Fibroblast of lung (primary cell): ENCODE measurements around the gene HAO2. TPM values are rescaled to one million over a fixed set of nuclear protein-coding genes. Genes with fewer than 3 reads are reported as not detected.

ENCODE experiments used
- DNase-seq, 2 donors: peaks; one replicate each; pipeline versions ENCODE4 v3.0.0 to v3.0.0-alpha.2; 2010; ENCODE audit warnings: low read depth in 2 of 2
- H2AFZ ChIP-seq: 2 replicates; pipeline ENCODE4 v1.5.1; 2012; ENCODE audit warnings: low read length, control low read depth, inconsistent platforms
- H3K27ac ChIP-seq: 2 replicates; pipeline ENCODE4 v1.5.1; 2011; ENCODE audit warnings: low read length, control low read depth; ENCODE audit not compliant: insufficient read depth
- H3K27me3 ChIP-seq: 2 replicates; pipeline ENCODE4 v1.5.1; 2011; ENCODE audit warnings: mild to moderate bottlenecking, low read length; ENCODE audit not compliant: control insufficient read depth, insufficient read depth
- H3K36me3 ChIP-seq: 2 replicates; pipeline ENCODE4 v1.5.1; 2011; ENCODE audit warnings: low read length; ENCODE audit not compliant: control insufficient read depth, insufficient read depth
- H3K4me1 ChIP-seq: 2 replicates; pipeline ENCODE4 v1.5.1; 2011; ENCODE audit warnings: low read length; ENCODE audit not compliant: control insufficient read depth, insufficient read depth; ENCODE audit errors: extremely low read depth
- H3K4me2 ChIP-seq: 2 replicates; pipeline ENCODE4 v1.5.1; 2011; ENCODE audit warnings: low read length, control low read depth; ENCODE audit not compliant: insufficient read depth; ENCODE audit errors: extremely low read depth
- H3K4me3 ChIP-seq, 4 experiments: fragments of 200-600 bp in 1 of 4; sonication (generic) in 1 of 4; replicated peaks in 1 of 4; 2 replicates each; pipeline ENCODE4 v1.5.1; 2011 to 2016; ENCODE audit warnings: low read length in 4 of 4, low read depth in 3 of 4, mild to moderate bottlenecking in 3 of 4, control low read depth in 2 of 4, inconsistent platforms in 1 of 4, mixed read lengths in 1 of 4; ENCODE audit not compliant: insufficient read depth in 1 of 4; ENCODE audit errors: control extremely low read depth in 1 of 4
- H3K79me2 ChIP-seq: 2 replicates; pipeline ENCODE4 v1.5.1; 2012; ENCODE audit warnings: mild to moderate bottlenecking, low read length, inconsistent platforms; ENCODE audit not compliant: control insufficient read depth, insufficient read depth
- H3K9ac ChIP-seq: 2 replicates; pipeline ENCODE4 v1.5.1; 2011; ENCODE audit warnings: mild to moderate bottlenecking, low read length, control low read depth; ENCODE audit not compliant: insufficient read depth
- H3K9me3 ChIP-seq: 2 replicates; pipeline ENCODE4 v1.5.1; 2012; ENCODE audit warnings: low read depth, low read length; ENCODE audit not compliant: control insufficient read depth, insufficient read depth
- H4K20me1 ChIP-seq: 2 replicates; pipeline ENCODE4 v1.5.1; 2011; ENCODE audit warnings: low read length; ENCODE audit not compliant: control insufficient read depth, insufficient read depth; ENCODE audit errors: extremely low read depth
- CTCF ChIP-seq, 2 donors: IDR thresholded peaks in 1 of 2; conservative IDR thresholded peaks in 1 of 2; 1 replicate in 1 of 2; 2 replicates in 1 of 2; pipeline ENCODE4 v1.5.1; 2011 to 2012; ENCODE audit warnings: low read length in 2 of 2, control low read depth in 1 of 2, inconsistent platforms in 1 of 2, low read depth in 1 of 2, mild to moderate bottlenecking in 1 of 2
- EZH2 ChIP-seq: IDR thresholded peaks from 2 replicates; pipeline ENCODE4 v1.5.1; 2012; ENCODE audit warnings: low read length, control low read depth, mild to moderate bottlenecking; ENCODE audit errors: missing control alignments
- polyA plus RNA-seq, 2 donors: library from polyadenylated mRNA; depleted of rRNA in 1 of 2; stranded (reverse) in 1 of 2; unstranded in 1 of 2; fragments of >200 nt; gene quantifications; 2 replicates each; pipeline ENCODE4 v1.2.1, GENCODE V29; 2011 to 2012; ENCODE audit warnings: missing spikeins in 1 of 2
- total RNA-seq: library from RNA; depleted of rRNA; stranded (reverse); fragments of >200 nt; gene quantifications from 2 replicates; pipeline ENCODE4 v1.2.1, GENCODE V29; 2014

Gene HAO2
- total and polyA plus RNA-seq, 2 donors (not counting 1 experiment from before 2014, with no cell fraction given): not detected

GRCh38 chr1:119416006-119416640, 47.5 kb downstream of the HAO2 start:
- no peak for DNase-seq
- no peak overlapping the region for H3K9ac ChIP-seq
- no peaks in the 10 kb centered on the region for H3K27me3 ChIP-seq
- no peak for TF ChIP-seq EZH2
- no peak for TF ChIP-seq CTCF (conservative IDR thresholded peaks at IDR 0.05 in 1 of 2, IDR thresholded peaks at IDR 0.05 in 1 of 2; ENCODE audit: low read depth in 1 of 2, low read length in 2 of 2)
- H4K20me1 ChIP-seq: no peaks in the 10 kb centered on the region
- no peaks in the 10 kb centered on the region for H3K79me2 ChIP-seq
- no peaks in the 10 kb centered on the region for H3K9me3 ChIP-seq
- H3K4me2 ChIP-seq: no peak overlapping the region
- no peak overlapping the region for H2AFZ ChIP-seq
- H3K4me3 ChIP-seq: no peak overlapping the region
- H3K36me3 ChIP-seq: no peaks in the 10 kb centered on the region
- no peak overlapping the region for H3K27ac ChIP-seq
- H3K4me1 ChIP-seq: no peaks in the 10 kb centered on the region

DNA sequence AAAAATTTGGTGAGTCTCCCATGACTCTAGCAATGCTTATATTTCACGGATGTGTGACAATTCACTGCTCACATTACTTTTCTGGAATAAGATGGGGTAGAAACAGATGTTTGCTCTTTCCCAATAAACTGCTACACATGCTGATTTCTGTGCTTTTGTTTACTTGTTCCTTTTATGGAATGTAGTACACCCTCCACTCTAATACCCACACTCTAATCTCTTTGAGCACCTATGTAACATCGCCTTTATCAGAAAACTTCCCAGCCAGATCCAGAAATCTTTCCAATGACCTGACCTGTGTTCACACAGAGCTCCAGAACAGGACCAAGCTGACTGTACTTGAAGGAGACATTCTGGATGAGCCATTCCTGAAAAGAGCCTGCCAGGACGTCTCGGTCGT, 50.5 kb downstream of the HAO2 start:
- Histone ChIP-seq H3K9ac (no peak overlapping the region), H3K9me3 (no peaks in the 10 kb centered on the region), H3K4me2 (no peak overlapping the region)

GRCh38 chr1:119420638-119421037, 52.1 kb downstream of the HAO2 start:
- no peaks in the 10 kb centered on the region for H3K4me1 ChIP-seq
- H3K4me3 ChIP-seq: no peak overlapping the region
- H3K79me2 ChIP-seq: no peaks in the 10 kb centered on the region
- no peaks in the 10 kb centered on the region for H3K9me3 ChIP-seq
- no peaks in the 10 kb centered on the region for H3K36me3 ChIP-seq
- H3K9ac ChIP-seq: no peak overlapping the region
- TF ChIP-seq CTCF (conservative IDR thresholded peaks at IDR 0.05 in 1 of 2, IDR thresholded peaks at IDR 0.05 in 1 of 2; ENCODE audit: low read depth in 1 of 2, low read length in 2 of 2): no peak
- no peak for TF ChIP-seq EZH2
- H3K4me2 ChIP-seq: no peak overlapping the region
- no peaks in the 10 kb centered on the region for H3K27me3 ChIP-seq
- no peak overlapping the region for H3K27ac ChIP-seq
- no peaks in the 10 kb centered on the region for H4K20me1 ChIP-seq
- DNase-seq: no peak
- H2AFZ ChIP-seq: no peak overlapping the region

More for the DNA sequence above, 50.5 kb downstream of the HAO2 start:
- H3K4me1 ChIP-seq: no peaks in the 10 kb centered on the region
- no peak for DNase-seq
- H3K27me3 ChIP-seq: no peaks in the 10 kb centered on the region
- no peaks in the 10 kb centered on the region for H3K36me3 ChIP-seq
- no peaks in the 10 kb centered on the region for H3K79me2 ChIP-seq
- no peak overlapping the region for H3K27ac ChIP-seq
- TF ChIP-seq EZH2 (no peak), CTCF (conservative IDR thresholded peaks at IDR 0.05 in 1 of 2, IDR thresholded peaks at IDR 0.05 in 1 of 2; ENCODE audit: low read depth in 1 of 2, low read length in 2 of 2) (no peak)
- no peaks in the 10 kb centered on the region for H4K20me1 ChIP-seq
- H3K4me3 ChIP-seq: no peak overlapping the region
- H2AFZ ChIP-seq: no peak overlapping the region
